Right forelimb (tissue), 1 donor: ENCODE data around the gene KCTD1.
A peak's percentile ranks its signal among the peaks of the same experiment; 100 is the strongest.

Experiments used
- DNase-seq: peaks from one replicate; pipeline ENCODE4 v3.0.0-alpha.2; 2018

The KCTD1 gene

GRCh38 chr18:26521617-26522016, 26.7 kb downstream of the KCTD1 start:
- DNase-seq: no peak

- no peak for DNase-seq
These were observed 27.4 kb downstream of the KCTD1 start for GRCh38 chr18:26520974-26521373.

DNA sequence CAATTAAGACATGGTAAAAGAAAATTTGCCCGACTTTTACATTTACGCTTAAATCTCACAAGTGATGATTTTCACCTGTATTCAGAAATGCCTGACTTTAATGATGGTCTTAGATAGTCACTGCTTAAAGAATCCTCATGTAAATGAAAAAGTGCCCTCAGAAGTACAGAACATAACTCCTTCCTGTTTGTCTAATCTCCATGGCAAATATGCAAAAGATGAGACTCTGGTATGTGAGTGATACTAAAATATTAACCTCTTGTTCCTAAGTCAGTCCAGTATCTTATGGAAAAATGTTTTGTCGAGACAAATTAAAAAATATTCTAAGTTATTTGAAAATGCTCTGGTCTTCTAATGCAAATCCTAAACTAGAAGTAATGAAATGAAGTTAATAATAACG, 29.2 kb downstream of the KCTD1 start:
- DNase-seq: no peak

DNA sequence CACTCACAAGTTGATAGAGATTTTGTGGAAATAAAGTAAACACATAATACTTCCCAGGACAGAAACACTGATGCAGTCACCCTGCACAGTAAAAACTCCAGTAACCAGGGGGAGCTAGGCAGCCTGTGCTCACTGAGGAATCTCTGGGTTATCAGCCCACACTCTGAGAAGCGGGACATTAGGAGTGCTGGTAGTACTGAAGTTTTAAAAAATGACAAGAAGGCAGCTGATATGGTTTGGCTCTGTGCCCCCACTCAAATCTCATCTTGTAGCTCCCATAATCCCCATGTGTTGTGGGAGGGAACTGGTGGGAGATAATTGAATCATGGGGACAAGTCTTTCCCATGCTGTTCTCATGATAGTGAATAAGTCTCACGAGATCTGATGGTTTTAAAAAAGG, 31.4 kb downstream of the KCTD1 start:
- DNase-seq: no peak

DNA sequence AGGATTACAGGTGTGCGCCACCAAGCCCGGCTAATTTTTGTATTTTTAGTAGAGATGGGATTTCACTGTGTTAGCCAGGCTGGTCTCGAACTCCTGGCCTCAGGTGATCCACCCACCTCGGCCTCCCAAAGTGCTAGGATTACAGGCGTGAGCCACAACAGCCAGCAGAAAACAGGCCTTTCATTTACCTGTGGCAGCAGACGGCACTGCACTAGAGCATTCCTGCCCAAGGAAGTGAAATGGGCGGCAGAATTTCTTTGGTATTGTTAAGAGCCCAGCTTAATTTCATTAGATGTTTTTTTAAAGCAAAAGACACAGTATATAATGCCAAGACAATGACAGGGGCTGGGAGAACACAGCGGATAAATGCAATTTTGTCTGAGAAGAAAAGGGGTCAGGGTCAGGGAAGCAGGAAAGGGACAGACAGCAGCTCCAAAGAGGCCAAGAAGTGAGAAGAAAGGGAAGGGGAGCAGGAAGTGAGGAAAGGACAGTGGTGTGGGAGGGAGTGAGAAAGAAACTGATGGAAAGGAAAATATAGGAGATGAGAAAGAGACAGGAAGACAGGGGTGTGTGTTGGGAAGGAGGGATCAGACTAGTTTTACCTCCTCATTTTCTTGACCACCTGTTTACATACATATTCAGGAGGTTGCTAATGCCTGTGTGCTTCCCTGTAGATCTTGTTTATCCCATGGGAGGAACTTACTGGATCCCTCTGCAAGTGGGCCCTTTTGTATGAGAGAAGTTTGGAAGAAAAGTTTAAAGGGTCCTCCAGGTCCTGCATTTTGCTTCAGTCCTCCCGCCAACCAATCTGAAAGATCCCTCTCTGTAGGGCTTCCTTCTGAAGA, 32.5 kb downstream of the KCTD1 start:
- no peak for DNase-seq

DNA sequence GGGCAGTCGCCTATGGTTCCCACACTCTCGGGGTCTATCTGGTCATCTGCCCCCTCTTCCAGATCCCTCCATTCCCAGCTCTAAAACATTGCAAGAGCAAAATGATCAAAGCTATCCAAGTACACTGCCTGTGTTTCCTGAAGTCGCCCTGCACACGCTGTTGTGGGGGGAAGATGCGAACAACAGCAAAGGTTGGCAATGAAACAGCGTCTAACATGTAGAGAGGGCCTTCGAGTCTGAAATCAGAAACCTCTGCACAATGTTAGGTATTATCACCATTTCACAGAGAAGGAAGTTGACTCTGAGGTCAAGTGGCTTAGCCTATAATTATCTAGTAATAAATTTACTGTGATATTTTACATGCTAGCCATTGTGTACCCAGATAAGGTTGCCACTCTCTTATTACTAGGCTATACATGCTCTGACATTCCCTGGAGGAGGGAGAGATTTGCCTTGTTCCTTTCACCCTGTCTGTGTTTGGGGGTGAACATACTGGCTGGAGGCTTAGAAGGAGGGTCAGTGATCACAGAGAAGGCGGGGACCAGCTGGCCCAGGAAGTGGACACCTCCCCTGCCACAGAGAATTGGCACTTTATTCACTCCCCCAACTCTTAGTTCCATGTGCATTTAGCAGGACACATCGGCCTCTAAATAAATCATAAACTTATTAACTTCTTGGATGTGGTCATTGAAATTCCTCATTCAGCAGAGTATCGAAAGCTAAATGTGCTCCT, 36.8 kb downstream of the KCTD1 start:
- no peak for DNase-seq

- no peak for DNase-seq
These were observed 38.0 kb downstream of the KCTD1 start for GRCh38 chr18:26510337-26510736.

DNA sequence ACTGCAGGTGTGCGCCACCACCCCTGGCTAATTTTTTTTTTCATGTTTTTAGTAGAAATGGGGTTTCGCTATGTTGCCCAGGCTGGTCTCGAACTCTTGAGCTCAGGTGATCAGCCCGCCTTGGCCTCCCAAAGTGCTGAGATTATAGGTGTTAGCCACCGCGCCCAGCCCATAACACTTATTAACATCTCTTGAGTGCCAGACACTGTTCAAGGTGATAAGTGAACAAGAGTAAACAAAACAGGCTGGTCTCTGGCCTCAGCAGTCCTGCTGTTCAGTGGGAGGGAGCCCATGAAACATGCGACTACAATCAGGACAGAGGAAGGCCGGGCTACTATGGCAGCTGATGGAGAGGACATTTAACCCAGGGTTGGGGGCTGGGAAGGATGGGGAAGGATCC, 42.3 kb downstream of the KCTD1 start:
- DNase-seq: no peak

DNA sequence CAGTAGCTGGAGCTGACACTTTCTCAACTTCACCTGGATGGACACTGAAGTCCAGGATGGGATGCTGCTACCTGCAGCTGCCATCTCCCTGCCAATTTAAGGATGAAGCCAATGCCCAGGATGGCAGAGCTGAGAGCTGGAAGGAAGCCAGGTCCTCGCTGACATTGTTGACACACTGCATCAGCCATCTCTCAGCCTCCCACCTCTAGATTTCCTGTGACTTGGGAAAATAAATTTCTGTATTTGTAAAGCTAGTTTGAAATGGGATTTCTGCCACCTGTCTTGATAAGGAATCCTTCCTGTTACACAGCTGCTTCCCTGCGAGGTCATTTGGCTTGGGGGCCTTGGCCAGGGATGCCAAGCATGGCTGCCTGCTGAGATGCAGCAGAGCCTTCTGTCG, 43.5 kb downstream of the KCTD1 start:
- DNase-seq: no peak

GRCh38 chr18:26503382-26503781, 45.0 kb downstream of the KCTD1 start:
- DNase-seq: peak; percentile 53

DNA sequence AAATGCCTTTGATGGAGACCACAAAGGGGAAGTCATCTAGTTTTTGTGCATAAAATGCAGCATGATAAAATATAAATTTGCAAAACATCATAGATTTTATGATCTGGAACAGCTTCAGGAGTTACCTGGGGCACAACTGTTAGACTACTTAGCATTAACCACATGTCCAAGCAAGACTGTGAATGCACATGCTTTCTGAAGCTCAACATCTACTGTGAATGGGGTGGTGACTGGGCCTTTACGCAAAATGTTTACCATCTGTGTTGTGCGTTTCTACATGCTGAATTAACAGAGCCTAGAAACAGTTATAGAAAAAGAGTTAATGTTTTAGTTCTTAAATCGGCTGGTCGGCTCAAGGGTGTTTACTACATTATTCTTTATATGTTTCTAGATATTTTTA, 45.5 kb downstream of the KCTD1 start:
- no peak for DNase-seq

DNA sequence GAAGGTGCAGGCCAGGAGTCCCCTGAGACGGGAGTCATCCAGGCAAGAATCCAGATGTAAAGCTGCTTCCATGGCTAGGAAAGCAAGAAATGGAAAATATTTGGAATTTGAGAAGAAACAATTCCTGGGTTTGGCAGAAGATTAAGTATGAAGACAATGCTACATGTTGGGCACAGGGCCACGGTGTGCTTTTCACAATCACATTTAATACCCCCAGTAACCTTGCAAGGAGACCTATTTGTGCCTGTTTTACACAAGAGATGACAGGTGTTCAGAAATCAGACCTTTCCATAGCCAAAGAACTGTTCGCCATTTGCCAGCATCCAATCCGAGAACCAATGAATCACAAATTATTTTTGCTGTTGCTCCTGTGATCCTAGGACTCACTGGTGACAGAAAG, 50.5 kb downstream of the KCTD1 start:
- no peak for DNase-seq

DNA sequence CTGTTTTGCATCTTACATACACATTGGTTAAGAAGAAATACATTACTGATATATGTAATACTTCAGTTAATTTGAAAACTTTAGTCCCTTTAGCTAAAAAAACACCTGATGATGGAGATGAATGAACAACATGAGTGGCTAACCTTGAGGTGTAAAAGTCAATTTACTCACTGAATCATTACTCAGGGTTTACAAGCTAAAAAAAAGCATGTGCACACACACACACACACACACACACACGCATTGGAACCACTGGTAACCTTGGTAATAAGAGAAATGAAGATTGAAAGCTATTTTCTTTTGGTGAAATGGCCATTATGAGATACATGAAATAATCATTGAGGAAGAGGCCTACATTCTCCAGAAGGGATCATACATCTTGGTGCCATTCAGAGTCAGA, 51.8 kb downstream of the KCTD1 start:
- no peak for DNase-seq

GRCh38 chr18:26495287-26495686, 53.1 kb downstream of the KCTD1 start:
- no peak for DNase-seq

- DNase-seq: no peak
These were observed 55.3 kb downstream of the KCTD1 start for GRCh38 chr18:26493021-26493420.

DNA sequence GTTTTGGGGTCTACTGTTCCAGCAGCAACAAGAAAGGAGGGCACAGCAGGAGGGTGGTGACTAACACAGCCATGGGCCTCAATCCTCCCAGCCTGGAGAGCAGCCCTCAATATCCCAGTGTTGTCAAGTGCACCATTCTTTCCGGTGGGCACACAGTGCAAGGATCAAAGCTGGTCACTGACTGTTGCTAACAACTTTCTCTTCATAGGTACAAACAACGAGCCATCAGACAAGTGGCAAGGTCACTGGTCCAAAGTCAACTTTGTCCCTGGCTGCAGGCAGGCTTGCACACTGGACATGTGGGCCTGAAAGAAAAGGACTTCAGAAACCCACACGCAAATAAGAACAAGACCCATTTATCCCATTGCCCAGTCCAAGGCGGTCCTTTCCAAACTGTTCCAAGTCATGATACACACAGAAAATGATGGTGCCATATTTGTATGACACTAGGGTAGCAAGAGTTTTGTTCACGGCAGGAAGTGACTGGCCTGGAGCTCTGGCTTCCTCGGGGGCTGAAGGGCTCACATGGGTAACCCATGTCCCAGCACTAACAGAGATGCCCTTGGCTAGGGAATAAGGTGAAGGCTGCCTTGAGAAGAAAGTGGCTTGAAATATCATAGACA, 57.0 kb downstream of the KCTD1 start:
- DNase-seq: no peak

DNA sequence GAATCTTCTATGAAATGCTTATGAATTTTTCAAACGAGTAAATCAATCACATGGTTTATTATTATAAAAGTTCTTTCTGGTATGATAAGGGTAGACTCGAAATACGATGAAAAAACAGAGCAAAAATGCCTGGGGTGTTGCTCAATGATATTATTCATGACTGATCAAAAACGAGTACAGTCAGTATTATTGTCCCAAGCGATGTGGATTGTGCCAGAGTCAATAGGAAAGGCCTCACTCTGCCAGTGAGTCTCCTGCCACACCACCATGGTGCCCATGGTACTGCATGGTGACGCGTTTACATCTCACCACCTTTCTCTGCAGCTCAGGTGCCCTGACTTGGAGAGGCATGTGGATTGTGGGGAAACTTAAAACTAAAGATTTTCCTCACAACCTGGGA, 58.5 kb downstream of the KCTD1 start:
- no peak for DNase-seq

- DNase-seq: no peak
These were observed 59.2 kb downstream of the KCTD1 start for GRCh38 chr18:26489191-26489590.

DNA sequence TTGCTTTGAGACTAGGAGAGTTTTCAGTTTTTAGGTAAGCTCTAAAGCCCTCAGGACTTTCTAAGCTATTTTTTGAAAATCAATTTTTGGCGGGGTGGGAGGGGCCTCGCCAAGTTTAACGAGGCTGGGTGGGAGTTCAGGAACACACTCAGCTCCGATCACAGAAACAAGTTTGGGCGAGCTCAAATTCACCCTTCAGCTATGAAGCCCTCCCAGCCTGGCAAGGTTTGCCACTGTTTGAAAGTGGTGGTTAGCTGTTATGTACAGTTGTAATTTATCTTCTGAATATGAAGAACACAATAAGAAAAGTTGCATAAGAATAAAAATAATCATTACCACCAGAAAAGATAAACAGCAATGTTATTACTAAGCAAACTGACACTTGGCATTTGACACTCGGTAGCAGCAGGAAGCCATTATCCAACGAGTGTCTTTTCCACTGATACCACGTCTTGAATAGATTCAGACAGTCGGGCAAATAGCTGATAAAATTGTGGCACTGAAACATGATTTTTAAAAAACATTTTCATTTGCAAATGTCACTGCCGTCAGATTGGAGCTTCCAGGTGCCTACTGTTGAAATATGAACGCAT, 59.8 kb downstream of the KCTD1 start:
- no peak for DNase-seq

DNA sequence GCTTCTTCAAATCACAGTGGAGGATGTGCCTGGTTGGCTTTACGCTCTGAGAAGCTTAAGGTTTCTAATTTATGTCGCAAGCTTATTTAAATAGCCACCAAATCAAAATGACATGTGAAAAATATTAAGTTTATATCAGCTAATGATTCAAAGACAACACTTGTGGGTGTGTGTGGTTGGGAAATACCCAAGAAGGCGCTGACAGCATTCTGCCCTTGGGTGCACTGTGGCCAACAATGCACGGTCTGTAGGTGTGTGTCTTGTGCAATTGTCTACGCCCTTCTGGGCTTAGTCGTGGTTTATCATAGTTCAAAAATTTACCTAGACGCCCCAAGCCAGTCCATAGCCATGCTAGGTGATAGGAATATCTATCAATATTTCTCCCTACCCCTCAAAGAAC, 60.9 kb downstream of the KCTD1 start:
- DNase-seq: no peak

- no peak for DNase-seq
These were observed 64.7 kb downstream of the KCTD1 start for GRCh38 chr18:26483633-26484032.

DNA sequence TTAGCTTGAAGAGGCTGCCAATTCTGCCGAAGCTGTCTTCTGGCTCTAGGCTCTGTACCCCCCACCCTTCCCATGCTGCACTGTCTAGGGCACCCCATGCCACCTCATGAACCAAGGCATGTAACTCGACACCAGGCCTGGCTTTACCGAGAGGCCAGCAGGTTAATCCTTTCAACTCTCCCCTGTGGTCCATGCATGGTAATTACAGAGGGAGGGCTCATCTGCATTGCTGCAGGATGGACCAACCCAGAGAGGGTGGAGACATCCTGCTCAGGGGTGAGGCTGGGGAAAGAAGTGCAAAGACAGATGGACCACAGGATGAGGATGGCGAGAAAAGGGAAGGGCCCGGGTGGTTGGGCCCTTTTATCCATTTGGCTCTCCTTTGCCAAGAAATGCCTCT, 65.8 kb downstream of the KCTD1 start:
- DNase-seq: no peak
